MM.1S (cell line): ENCODE data around the gene STON2.

Experiments
- DNase-seq: peaks from one replicate; pipeline ENCODE4 v3.0.0-alpha.2; 2015
- H2AFZ ChIP-seq: fragments of 300-600 bp; sonication (generic); 2 replicates; pipeline ENCODE4 v1.6.0; 2016; ENCODE audit warnings: antibody characterized with exemption, low read length
- H3F3A ChIP-seq: fragments of 300-600 bp; sonication (generic); 2 replicates; pipeline ENCODE4 v1.6.1; 2016; ENCODE audit warnings: mild to moderate bottlenecking, antibody characterized with exemption, low read length, moderate library complexity, mixed read lengths; ENCODE audit not compliant: insufficient read depth
- H3K27ac ChIP-seq: fragments of 300-600 bp; sonication (generic); 2 replicates; pipeline ENCODE4 v1.5.1; 2016; ENCODE audit warnings: mild to moderate bottlenecking, low read length
- H3K27me3 ChIP-seq: fragments of 300-600 bp; sonication (generic); replicated peaks from 2 replicates; pipeline ENCODE4 v1.6.0; 2016; ENCODE audit warnings: low read length; ENCODE audit not compliant: insufficient read depth
- H3K36me3 ChIP-seq: fragments of 300-600 bp; sonication (generic); replicated peaks from 2 replicates; pipeline ENCODE4 v1.6.1; 2016; ENCODE audit warnings: mild to moderate bottlenecking, low read length, mixed read lengths; ENCODE audit not compliant: insufficient read depth
- H3K4me1 ChIP-seq: fragments of 300-600 bp; sonication (generic); 2 replicates; pipeline ENCODE4 v1.6.1; 2016; ENCODE audit warnings: low read length, mixed read lengths
- H3K4me2 ChIP-seq: fragments of 300-600 bp; sonication (generic); 2 replicates; pipeline ENCODE4 v1.6.0; 2016; ENCODE audit warnings: low read depth, low read length
- H3K4me3 ChIP-seq: fragments of 300-600 bp; sonication (generic); 2 replicates; pipeline ENCODE4 v1.5.1; 2016; ENCODE audit warnings: low read length, mixed read lengths
- H3K79me2 ChIP-seq: fragments of 300-600 bp; sonication (generic); 2 replicates; pipeline ENCODE4 v1.6.1; 2016; ENCODE audit warnings: mixed run types, low read length, mixed read lengths
- H3K9ac ChIP-seq: fragments of 300-600 bp; sonication (generic); 2 replicates; pipeline ENCODE4 v1.6.1; 2016; ENCODE audit warnings: low read length, mixed read lengths
- H3K9me2 ChIP-seq: fragments of 300-600 bp; sonication (generic); replicated peaks from 2 replicates; pipeline ENCODE4 v1.6.1; 2016; ENCODE audit warnings: mild to moderate bottlenecking, low read length, mixed read lengths; ENCODE audit not compliant: insufficient read depth
- H3K9me3 ChIP-seq: fragments of 300-600 bp; sonication (generic); replicated peaks from 2 replicates; pipeline ENCODE4 v1.6.1; 2016; ENCODE audit warnings: mild to moderate bottlenecking, low read length, mixed read lengths; ENCODE audit not compliant: insufficient read depth
- H4K20me1 ChIP-seq: fragments of 300-600 bp; sonication (generic); 2 replicates; pipeline ENCODE4 v1.6.1; 2016; ENCODE audit warnings: mild to moderate bottlenecking, low read length, moderate library complexity, mixed read lengths; ENCODE audit not compliant: insufficient read depth
- EZH2 ChIP-seq: fragments of 300-600 bp; sonication (generic); optimal IDR thresholded peaks from 2 replicates; pipeline ENCODE3; 2017; ENCODE audit warnings: low read depth, mild to moderate bottlenecking, antibody characterized with exemption, low read length, mixed read lengths
- EZH2phosphoT487 ChIP-seq: fragments of 300-600 bp; sonication (generic); IDR thresholded peaks from 2 replicates; pipeline ENCODE4 v1.6.1; 2018; ENCODE audit warnings: antibody characterized with exemption, low read length
- TF ChIP-seq, protein P1 (sequence below): fragments of 300-600 bp; sonication (generic); IDR thresholded peaks from 2 replicates; pipeline ENCODE4 v1.5.1; 2016; ENCODE audit warnings: antibody characterized with exemption, low read length, mixed read lengths

STON2 gene

DNA sequence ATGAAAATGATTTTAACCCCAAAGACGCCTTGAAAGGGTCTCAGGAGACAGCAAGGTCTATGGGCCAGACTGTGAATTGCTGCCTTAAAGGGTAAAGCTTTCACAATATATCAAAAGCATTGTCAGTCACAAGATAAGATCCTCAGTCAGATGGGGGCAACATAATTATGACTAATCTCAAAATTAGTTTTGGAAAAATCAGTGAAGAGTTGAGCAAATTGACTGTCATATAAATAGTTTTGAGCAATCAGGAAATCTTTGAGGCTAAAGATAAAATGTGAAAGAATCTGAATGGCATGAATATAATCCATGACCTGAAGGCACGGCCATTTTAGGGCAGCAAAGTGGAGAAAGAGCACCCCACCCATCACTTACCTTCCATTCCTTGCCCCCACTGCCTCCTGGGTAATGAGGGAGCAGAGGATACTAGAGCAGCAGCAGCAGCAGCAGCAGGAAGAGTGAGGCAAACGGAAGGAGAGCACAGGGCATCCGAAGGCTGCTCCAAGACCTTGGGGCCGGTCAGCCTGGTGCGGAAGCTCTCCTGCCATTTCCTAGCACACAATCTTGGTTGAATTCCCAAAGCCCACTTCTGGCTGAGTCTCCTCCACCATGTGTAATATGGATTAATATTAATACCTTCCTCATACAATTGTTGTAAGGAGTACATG, 7.0 kb downstream of the STON2 start:
- no peak for DNase-seq
- H3K4me2 ChIP-seq: no peak overlapping the region

GRCh38 chr14:81392052-81392451, 8.1 kb downstream of the STON2 start:
- H3K9me3 ChIP-seq: no peaks in the 10 kb centered on the region
- no peaks in the 10 kb centered on the region for H3K36me3 ChIP-seq
- H2AFZ ChIP-seq: no peak overlapping the region
- no peak for DNase-seq
- H3K9me2 ChIP-seq: no peaks in the 10 kb centered on the region
- peaks cover 21% of the 10 kb centered on the region for H3F3A ChIP-seq
- no peak overlapping the region for H3K4me3 ChIP-seq
- H3K9ac ChIP-seq: no peak overlapping the region
- TF ChIP-seq EZH2phosphoT487 (no peak), EZH2 (no peak)
- TF ChIP-seq, protein P1, sequence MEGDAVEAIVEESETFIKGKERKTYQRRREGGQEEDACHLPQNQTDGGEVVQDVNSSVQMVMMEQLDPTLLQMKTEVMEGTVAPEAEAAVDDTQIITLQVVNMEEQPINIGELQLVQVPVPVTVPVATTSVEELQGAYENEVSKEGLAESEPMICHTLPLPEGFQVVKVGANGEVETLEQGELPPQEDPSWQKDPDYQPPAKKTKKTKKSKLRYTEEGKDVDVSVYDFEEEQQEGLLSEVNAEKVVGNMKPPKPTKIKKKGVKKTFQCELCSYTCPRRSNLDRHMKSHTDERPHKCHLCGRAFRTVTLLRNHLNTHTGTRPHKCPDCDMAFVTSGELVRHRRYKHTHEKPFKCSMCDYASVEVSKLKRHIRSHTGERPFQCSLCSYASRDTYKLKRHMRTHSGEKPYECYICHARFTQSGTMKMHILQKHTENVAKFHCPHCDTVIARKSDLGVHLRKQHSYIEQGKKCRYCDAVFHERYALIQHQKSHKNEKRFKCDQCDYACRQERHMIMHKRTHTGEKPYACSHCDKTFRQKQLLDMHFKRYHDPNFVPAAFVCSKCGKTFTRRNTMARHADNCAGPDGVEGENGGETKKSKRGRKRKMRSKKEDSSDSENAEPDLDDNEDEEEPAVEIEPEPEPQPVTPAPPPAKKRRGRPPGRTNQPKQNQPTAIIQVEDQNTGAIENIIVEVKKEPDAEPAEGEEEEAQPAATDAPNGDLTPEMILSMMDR: no peak
- H3K4me1 ChIP-seq: peaks cover 23% of the 10 kb centered on the region
- no peaks in the 10 kb centered on the region for H3K27me3 ChIP-seq
- no peaks in the 10 kb centered on the region for H3K79me2 ChIP-seq
- H4K20me1 ChIP-seq: no peaks in the 10 kb centered on the region
- peak overlapping the region; percentile 76; the same call in 1 of the 2 replicates for H3K27ac ChIP-seq
- H3K4me2 ChIP-seq: no peak overlapping the region

More for the DNA sequence above, 7.0 kb downstream of the STON2 start:
- Histone ChIP-seq H3K4me3 (no peak overlapping the region), H3F3A (peaks cover 21% of the 10 kb centered on the region), H3K79me2 (peaks cover 8% of the 10 kb centered on the region), H3K36me3 (no peaks in the 10 kb centered on the region), H3K4me1 (peaks cover 24% of the 10 kb centered on the region), H3K27me3 (no peaks in the 10 kb centered on the region), H3K9me3 (no peaks in the 10 kb centered on the region), H2AFZ (no peak overlapping the region), H3K9me2 (no peaks in the 10 kb centered on the region), H4K20me1 (no peaks in the 10 kb centered on the region), H3K27ac (no peak overlapping the region), H3K9ac (no peak overlapping the region)
- TF ChIP-seq EZH2phosphoT487 (no peak), EZH2 (no peak)
- TF ChIP-seq, protein P1: no peak

DNA sequence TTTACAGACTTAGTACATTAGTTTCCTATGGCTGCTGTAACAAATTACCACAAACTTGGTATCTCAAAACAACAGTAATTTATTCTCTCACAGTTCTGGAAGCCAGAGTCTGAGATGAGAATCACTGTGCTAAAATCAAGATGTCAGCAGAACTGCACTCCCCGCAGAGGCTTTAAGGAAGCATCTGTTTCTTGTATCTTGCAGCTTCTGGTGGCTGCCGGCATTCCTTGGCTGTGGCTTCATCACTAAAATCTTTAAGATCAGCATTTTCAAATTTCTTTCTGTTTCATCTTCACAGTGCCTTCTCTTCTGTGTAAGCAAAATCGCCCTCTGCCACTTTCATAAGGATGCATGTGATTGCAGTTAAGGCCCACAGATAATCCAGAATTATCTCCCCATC, 9.4 kb downstream of the STON2 start:
- Histone ChIP-seq H3F3A (peaks cover 21% of the 10 kb centered on the region), H3K36me3 (no peaks in the 10 kb centered on the region), H3K9me3 (no peaks in the 10 kb centered on the region), H4K20me1 (no peaks in the 10 kb centered on the region), H3K27ac (peak overlapping the region; percentile 76), H3K4me1 (peaks cover 23% of the 10 kb centered on the region), H3K9ac (no peak overlapping the region), H3K4me3 (no peak overlapping the region), H3K9me2 (no peaks in the 10 kb centered on the region), H3K4me2 (peak overlapping the region; percentile 49), H3K27me3 (no peaks in the 10 kb centered on the region), H3K79me2 (no peaks in the 10 kb centered on the region), H2AFZ (no peak overlapping the region)
- TF ChIP-seq EZH2 (no peak), EZH2phosphoT487 (no peak)
- TF ChIP-seq, protein P1: no peak
- peak; percentile 85 for DNase-seq
